Subcutaneous adipose tissue (tissue), 4 donors: ENCODE data around the gene NUP210. TPM values are rescaled to one million over a fixed set of nuclear protein-coding genes. Genes with fewer than 3 reads are reported as not detected.

Experiments
- CTCF ChIP-seq: fragments of 450-650 bp; IDR thresholded peaks from one replicate; pipeline ENCODE4 v1.5.1; 2016; ENCODE audit warnings: low read depth, mild to moderate bottlenecking, control low read depth, antibody characterized with exemption, moderate library complexity
- total RNA-seq, 4 donors: library from RNA; depleted of rRNA; stranded (reverse); fragments of >200 nt; gene quantifications; one replicate each; pipeline ENCODE4 v1.1.0, GENCODE V29; 2016

The NUP210 gene
- total RNA-seq, 4 donors from 2014 or later = 1.1 to 9.9 (median 2.0) TPM

GRCh38 chr3:13348100-13348499 lies 72.0 kb downstream of the NUP210 start:
- no peak for TF ChIP-seq CTCF

- TF ChIP-seq CTCF = no peak
Measured at GRCh38 chr3:13347390-13347950, 72.7 kb downstream of the NUP210 start.

- no peak for TF ChIP-seq CTCF
Measured at GRCh38 chr3:13346481-13347389, 73.4 kb downstream of the NUP210 start.

- TF ChIP-seq CTCF = no peak
Measured at GRCh38 chr3:13345772-13346171, 74.3 kb downstream of the NUP210 start.

- TF ChIP-seq CTCF = no peak
Measured at GRCh38 chr3:13345284-13345683, 74.8 kb downstream of the NUP210 start.

- no peak for TF ChIP-seq CTCF
Measured at GRCh38 chr3:13344663-13345062, 75.5 kb downstream of the NUP210 start.

- no peak for TF ChIP-seq CTCF
Measured at GRCh38 chr3:13343601-13344000, 76.5 kb downstream of the NUP210 start.
